Stimulated activated CD8-positive, alpha-beta memory T cell treated with anti-CD3 and anti-CD28 coated beads, Interleukin-7, amount 100 ng/mL, for 24 hours (primary cell): Measurements from ENCODE around the gene CD9.
"Not testable (repeated sequence)": the region's sequence is repeated elsewhere in the genome, so short reads cannot be mapped to it uniquely, and the experiment has no call there.

Experiments
- DNase-seq: peaks from one replicate; pipeline ENCODE4 v3.0.0-alpha.2; 2020; ENCODE audit warnings: low read depth

The CD9 gene

GRCh38 chr12:6200256-6201212, at the start of gene CD9:
Gene CD9, plus strand, starts transcription at chr12:6200400. Its CDS starts 100 bp downstream, at chr12:6200500.
- DNase-seq, result peak; percentile 13

DNA sequence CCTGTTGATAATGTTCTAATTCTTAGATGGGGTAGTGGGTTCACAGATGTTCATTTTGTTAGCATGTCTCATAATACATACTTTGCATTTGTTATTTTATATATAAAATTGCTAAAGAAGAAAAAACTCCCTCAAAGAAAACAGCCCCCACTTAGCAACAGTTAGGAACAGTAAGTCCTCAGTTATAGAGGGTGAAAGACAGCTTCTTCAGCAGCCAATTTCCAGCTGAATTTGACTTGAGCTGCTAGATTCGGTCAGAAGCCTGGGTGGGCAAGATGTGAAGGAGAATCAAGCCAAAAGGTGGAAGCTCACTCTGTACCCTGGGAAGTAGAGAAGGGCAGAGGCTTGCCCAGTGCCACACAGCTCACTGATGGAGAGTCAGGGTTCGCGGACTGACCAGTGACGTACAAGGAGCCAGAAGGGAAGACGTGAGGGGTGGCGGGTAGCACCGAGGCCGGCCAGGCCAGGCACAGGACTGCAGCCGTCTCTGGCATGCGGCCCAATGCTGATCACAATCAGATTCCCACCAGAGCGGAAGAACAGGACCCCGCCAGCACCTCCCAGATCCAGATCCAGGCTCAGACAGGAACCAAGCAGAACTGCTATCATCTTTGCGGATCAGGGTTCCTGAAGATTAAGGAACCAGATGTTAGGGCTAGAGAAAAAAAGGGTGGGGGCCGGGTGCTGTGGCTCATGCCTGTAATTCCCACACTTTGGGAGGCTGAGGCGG, 45.3 kb upstream of the CD9 start:
- DNase-seq, result no peak

DNA sequence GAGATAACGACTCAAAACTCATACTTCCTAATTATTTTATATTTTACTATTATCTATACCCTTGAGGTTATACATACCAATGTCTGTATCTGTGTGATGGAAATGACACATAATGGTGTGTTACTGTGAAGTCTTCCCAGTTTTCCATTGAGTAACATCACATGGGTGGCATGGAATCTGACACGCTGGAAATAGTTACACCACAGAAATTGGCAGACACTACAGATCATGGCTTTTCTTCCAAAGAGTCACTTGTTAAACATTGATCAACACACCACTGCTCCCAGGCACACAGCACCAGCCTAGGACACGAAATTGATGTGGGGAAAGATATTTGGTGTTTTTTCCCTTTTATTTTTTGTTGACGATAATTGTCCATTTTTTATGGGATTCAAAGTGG, 42.7 kb upstream of the CD9 start:
- DNase-seq, result no peak

- DNase-seq, result no peak
Observed at GRCh38 chr12:6158255-6158654, 41.9 kb upstream of the CD9 start.

DNA sequence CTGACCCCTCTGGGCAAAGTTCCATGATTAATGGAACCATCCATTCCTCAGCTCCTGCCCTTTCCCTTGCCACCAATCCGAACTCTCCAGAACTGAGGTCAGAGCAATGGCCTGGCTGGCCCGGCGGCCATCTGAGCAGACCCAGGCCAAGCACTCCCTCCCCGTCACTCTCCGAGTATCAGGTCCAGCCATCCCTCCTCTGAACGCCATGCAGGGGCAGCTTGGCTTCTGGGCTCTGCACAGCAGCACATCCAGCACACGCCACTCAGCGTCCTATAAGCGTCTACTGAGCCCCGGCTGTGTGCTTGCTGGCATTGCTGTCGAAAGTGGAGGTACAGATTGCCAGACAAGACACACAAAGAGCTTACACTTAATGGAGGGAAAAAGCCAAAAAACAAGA, 41.5 kb upstream of the CD9 start:
- DNase-seq, result no peak

- not testable (repeated sequence) for DNase-seq
Observed at GRCh38 chr12:6159166-6160011, 40.8 kb upstream of the CD9 start.

GRCh38 chr12:6160049-6160649, 40.1 kb upstream of the CD9 start:
- DNase-seq, result not testable (repeated sequence)

DNA sequence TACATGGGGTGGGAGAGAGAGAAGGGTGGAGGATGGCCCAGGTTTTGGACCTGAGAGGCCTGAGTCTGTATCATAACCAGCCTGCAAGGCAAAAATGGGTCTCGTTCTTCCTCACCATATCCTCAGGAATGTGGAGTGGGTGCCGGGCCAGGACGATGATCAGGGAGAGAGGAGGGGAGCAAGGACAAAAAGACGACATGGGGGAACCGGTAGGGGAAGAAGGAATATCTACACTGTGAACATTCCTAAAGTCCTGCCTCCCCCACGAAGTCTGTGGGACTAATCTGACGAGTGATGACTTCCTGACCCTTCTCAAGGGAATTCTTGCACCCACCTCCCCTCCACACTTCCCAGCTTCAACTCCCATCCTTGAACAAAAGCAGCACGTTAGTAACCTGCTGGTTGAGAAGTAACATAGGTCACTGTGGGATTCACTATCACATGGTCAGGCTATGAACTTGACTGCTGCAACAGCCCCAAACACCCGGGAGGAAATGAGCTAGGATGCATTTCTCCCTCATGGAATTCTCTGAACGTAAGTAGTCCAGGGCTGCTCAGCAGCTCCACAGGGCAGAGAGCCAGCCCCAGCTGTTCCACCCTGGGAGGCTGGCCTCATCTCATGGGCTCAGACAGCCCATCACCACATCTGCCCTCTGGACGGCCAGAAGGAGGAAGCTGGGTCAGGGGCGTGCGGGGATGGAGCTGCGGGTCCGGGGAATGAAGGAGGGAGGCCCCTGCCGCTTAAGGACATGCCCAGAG, 38.9 kb upstream of the CD9 start:
- no peak for DNase-seq

DNA sequence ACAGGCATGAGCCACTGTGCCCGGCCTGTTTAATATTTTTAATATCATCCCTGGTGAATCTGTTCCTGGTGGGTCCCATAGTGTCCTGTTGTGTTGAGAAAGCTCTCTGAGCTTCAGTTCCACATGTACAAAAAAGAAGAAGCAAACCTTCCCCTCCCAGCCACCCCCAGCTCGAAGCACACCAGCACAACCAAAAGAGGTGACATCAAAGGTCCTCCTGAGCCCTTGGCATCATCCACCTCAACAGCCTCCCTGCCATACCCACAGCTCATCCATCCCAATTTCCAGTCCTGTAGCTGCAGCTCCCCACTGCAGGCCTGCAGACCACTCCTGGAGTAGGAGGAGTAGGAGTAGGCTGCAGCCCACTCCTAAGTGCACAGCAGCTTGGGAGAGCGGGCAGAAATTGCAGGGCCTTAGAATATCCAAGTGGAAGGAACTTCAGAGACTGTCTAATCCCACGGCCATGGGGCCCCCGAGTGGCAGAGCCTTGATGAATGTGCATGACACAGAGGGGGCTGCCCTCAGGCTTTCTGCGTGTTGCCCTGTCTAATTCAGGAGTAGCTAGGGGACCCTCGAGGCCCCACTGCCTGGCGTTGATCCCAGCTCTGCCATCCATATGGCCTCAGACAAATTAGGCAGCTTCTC, 36.7 kb upstream of the CD9 start:
- DNase-seq, result no peak

DNA sequence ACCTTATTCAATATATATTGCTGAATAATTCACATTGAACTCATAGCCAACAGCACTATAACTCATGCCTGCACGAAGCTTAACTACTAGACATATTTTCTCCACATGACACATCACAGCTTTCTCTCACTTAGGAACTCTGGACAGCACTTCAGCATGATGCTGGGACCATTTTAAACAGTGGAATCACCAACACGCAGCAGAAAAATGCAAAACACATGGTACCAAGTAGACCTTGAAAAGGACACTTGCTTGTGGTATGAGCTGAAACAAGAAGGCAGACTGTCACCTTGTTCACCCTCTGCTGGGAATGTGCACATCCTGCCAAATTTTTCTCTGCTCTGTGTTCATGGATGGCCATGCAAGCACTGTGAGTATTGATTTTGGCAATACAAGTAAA, 34.8 kb upstream of the CD9 start:
- DNase-seq, result no peak

GRCh38 chr12:6166808-6167207, 33.4 kb upstream of the CD9 start:
- DNase-seq, result no peak

- DNase-seq, result peak; percentile 52
Observed at GRCh38 chr12:6167327-6168280, 32.6 kb upstream of the CD9 start.

- DNase-seq, result no peak
Observed at GRCh38 chr12:6171409-6172015, 28.7 kb upstream of the CD9 start.

- DNase-seq, result no peak
Observed at GRCh38 chr12:6172086-6172485, 28.1 kb upstream of the CD9 start.

- no peak for DNase-seq
Observed at GRCh38 chr12:6172862-6173261, 27.3 kb upstream of the CD9 start.

- DNase-seq, result no peak
Observed at GRCh38 chr12:6177642-6178358, 22.4 kb upstream of the CD9 start.

DNA sequence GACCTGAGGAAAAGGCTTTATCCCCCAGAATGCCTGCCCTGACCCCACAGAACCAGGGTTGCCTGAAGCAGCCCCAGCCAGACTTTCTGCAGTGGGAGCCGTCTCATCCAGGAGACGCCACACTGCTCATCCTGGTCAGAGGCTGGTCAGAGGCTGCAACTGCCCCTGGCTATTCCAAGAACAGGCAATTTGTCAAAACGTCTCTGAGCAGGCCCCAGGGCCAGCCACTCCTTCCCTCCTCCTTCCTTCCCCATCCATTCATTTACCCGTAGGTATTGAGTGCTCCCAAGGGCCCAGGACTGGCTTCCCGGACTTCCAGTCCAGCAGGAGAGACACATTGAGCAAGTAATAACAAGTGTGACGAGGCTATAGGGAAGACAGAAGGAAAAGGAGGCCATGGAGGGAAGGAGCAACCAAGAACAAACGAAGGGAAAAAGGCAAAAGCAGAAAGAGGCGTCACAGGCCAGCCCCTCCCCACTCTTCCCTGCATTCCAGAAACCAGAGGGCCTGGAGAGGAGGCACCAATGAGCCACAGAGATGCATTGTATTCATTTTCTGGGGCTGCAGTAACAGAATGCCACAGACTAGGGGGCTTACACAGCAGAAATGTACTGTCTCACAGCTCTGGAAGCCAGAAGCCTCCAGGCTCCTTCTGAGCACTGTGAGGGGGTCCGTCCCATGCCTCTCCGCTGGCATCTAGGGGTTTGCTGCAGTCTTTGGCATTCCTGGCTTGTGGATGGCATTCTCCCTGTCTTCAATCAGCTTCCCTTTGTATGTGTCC, 21.0 kb upstream of the CD9 start:
- DNase-seq, result no peak
